ENCODE measurements around the gene CYP2R1.
"Not testable (repeated sequence)": the region's sequence is repeated elsewhere in the genome, so short reads cannot be mapped to it uniquely, and the experiment has no call there.

CYP2R1 gene

DNA sequence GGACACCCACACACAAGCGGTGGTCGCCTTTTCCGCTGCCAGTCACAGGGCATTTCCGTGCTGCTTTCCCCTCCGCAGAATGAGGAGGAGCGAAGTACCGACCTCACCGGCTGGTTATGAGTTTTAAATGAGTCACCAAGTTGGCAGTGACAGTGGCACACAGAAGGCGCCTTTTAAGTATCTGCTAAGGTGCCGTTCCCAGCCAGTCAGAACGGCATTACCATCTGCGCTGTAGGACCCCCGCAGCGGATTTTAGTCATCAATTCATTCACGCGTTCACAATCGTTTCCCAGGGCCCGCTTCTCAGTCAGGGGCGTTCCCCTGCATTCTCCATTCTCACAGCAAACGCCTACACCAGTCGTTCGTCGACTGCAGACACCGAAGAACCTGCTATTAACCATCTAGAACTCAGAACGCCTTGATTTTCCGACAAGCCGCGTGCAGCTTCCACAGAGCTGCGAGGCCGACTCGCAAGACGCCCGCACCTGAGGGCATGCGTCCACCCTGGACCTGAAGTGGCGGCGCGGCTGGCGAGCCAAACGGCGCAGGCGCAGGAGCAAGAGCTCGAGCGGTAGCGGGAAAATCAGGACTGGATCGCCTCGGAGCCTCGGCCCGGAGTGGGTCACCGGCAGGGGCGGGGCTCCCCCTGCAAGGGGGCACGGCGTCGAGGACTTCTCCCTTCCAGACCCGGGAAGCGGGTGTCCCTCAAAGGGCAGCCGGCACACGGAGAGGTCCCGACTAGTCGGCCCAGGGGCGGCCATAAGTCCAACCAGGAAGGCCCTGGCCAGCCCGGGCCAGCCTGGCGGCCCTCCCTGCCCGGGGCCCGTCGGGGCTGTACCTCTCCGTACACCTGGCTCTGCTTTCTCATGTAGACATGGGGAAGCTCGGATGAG is 642 bp downstream of the CYP2R1 start:
- DNase-seq = peak; percentile 79

DNA sequence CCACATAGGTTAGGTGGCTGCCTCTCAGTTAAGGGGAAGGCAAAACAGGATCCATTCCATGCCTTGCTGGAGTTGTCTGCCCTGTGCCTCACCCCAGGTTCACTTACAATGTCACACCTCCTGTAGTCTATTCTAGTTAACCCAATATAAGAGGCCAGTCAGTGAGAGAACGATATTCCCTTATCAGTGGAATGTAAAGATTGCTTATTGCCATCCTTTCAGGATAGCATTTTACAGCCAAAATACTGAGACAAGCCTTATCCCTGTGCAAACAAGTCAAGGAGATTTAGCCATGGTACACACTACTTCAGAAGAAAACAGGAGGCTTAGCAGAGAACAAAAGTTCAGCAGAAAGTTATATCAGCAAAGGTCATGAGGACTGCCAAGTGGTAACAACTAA is 5.5 kb downstream of the CYP2R1 start:
- DNase-seq = no peak

DNA sequence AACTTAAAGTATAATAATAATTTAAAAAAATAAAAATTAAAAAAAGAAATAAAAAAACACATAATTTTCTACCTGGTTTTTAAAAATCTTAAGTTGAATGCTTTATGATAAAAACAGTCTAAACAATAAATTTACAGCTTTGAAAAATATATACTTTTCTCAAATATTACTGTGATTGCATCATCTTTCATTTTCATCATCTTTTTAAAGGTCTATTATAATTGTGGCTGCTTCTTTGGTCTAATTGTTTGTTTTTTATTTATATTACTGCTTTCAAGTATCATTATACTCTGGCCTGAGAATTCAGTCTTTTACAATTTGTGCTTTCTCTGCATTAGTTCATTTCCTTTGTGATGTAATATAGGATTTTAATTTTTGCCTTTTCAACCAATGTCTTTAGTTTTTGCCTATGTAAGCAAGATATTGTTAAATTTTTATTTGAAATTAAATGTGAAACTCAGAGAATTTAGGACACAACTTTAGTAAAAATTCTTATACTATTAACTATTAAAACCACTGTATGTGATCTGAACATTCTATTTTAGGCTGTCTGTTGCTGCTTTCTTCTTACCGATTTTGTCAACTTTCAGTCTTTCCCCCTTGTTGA is 7.3 kb downstream of the CYP2R1 start:
- no peak for DNase-seq

DNA sequence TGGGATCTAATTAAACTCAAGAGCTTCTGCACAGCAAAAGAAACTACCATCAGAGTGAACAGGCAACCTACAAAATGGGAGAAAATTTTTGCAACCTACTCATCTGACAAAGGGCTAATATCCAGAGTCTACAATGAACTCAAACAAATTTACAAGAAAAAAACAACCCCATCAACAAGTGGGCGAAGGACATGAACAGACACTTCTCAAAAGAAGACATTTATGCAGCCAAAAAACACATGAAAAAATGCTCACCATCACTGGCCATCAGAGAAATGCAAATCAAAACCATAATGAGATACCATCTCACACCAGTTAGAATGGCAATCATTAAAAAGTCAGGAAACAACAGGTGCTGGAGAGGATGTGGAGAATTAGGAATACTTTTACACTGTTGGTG is 8.3 kb downstream of the CYP2R1 start:
- DNase-seq = not testable (repeated sequence)

DNA sequence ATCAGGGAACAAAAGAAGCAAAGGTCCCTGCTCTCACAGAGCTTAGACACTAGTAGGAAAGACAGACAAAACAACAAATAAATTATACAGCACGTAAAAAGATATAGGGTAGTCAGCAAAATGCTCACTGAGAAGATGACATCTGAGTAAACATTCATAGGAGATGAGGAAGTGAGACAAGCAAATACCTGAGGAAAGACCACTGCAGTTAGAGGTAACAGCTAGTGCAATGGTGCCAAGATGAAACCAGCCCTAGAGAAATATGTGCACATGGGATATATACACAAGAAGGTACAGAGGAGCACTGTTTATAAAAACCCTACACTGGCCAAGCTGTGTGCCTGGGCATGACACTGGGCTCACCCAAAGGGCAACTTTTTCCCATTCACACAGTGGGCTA is 9.8 kb downstream of the CYP2R1 start:
- DNase-seq = no peak

DNA sequence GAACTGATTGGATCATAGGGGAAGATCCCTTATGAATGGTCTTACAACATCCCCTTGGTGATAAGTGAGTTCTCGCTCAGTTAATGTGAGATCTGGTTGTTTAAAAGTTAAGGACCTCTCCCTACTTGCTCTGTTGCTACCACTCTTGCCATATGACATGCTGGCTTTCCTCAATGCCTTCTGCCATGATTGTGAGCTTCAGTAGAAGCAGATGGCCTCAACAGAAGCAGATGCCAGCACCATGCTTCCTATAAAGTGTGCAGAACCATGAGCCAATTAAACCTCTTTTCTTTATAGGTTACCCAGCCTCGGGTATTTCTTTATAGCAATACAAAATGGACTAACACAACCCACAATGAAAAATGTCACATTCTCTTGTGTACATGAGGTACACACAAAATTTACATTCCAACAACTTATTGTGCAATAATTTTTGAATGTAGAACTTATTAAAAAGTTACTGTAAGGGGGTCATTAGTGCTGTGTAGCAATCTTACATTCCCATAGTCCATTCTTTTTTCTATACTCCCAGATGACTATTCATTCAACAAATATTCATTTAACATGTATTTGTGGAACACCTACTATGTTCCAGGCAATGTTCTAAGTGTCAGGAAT is 10.3 kb downstream of the CYP2R1 start:
- DNase-seq = no peak

DNA sequence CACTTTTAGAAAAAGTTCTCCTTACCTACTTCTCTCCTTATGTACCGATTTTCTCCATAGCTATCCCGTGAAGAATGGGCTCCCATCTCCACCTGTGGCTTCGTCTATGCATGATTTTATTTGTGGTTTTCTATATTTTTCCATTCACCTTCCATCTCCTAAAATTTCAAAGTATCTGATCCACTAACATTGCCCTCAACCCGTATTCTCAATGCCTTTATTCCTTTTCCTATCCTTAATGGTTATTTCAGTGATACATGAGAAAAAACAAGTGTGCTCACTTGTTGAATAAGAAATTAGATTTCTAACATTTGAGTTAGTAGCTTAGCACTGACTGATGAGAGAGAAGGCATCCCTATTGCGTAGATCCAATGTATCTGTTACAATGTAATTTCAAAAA is 16.9 kb downstream of the CYP2R1 start:
- no peak for DNase-seq

DNA sequence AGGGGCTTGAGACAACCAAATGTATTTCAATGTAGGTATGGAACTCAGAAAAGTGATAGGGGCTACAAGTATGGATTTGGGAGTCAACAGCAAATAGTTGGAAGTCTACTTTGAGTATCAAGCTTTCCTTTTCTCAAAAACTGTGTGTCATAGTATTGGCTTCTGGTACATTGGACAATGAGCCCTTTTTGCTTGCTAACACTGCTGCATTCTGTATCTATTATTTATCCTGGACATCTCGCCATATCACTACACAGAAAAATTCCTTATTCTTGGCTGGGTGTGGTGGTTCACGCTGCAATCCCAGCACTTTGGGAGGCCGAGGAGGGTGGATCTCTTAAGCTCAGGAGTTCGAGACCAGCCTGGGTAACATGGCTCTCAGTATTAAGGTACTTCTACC is 18.4 kb downstream of the CYP2R1 start:
- DNase-seq = no peak

DNA sequence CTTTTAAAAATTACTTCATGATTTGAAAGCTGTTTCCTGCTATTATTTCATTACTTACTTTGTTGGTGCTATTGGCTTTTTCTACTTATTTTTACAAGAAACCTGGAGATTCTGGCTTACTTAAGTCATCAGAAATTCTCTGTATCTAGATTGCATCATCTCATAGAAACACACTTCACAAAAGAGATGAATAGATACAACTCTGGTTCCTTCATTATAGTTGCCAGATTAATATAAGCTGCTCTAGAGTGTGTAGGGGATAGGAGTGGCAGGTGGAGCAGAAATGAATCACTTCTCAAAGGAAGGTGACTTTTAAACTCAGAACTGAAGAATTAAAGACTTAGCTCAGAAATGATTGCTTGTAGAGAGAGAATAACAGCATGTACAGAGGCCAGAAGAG is 20.0 kb downstream of the CYP2R1 start:
- DNase-seq = no peak

DNA sequence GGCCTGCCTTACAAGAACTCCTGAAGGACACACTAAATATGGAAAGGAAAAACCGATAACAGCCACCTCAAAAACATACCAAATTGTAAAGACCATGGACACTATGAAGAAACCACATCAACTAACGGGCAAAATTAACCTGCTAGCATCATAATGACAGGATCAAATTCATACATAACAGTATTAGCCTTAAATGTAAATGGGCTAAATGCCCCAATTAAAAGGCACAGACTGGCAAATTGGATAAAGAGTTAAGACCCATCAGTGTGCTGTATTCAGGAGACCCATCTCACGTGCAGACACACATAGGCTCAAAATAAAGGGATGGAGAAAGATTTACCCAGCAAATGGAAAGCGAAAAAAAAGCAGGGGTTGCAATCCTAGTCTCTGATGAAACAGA is 28.3 kb downstream of the CYP2R1 start:
- DNase-seq = not testable (repeated sequence)

DNA sequence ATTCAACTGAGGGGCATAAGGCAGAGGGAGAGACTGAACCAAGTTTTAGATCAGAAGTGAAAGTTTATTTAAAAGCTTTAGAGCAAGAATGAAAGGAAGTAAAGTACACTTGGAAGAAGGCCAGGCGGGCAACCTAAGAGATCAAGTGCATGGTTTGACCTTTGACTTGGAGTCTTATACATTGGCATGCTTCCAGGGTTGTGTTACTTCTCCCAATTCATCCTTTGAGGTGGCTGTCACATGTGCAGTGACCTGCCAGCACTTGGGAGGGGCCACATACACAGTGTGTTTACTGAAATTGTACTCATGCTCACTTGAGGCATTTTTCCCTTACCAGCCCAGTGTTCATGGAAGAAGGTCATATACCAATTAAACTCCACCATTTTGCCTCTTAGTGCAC is 30.4 kb downstream of the CYP2R1 start:
- DNase-seq = no peak

DNA sequence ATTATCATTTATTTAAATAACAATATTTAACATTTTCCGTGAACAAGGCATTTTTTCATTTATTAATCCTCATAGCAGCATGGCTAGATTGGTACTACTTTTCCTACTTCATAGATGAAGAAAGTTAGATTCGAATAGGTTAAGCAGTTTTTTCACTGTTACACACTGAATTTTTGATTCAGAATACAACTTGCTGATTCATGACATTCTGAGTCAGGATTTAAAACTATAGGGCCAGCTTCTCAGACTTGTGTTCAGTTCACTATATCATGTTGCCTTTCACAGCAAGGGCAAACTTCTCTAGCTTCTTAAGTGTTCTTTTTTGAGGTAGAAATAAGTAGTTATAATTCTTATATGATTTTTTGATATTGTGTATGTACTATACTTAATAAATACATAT is 31.5 kb downstream of the CYP2R1 start:
- no peak for DNase-seq

DNA sequence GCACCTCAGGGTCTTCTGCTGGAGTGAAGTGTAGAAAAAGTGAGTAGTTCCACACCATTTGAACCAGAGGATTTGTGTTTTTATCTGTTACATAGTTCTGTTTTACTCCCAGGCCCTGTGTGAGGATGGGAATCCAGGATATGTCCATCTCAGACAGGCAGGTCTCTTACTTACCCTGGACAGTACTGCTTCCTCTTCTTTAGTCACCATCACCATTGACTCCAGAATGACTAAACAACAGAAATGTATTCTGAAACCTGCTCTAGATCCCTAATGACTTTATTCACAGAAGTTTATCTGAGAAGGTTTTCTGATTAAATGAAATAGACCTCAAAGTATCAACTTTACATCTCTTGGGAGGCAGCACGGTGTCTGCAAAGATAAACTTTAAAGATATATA is 33.6 kb downstream of the CYP2R1 start:
- DNase-seq = no peak

DNA sequence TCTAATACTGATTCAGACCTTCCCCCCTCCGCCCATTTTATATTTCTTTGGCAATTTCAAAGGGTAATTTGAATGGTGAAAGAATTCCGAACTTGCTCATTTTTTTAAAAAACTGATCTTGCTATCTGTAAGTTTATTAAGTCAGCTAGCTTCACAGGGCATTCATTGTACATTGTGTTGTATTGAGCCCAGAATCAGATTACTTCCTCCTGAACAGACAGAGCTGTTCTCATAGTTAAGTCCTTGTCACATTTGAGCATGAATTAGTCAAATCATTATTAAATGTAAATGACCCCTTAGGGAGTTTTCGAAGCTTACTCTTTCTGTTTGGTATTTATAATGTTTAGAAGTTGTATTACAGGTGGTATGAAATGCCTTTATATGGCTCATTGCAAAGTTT is 34.4 kb downstream of the CYP2R1 start:
- DNase-seq = peak; percentile 75

DNA sequence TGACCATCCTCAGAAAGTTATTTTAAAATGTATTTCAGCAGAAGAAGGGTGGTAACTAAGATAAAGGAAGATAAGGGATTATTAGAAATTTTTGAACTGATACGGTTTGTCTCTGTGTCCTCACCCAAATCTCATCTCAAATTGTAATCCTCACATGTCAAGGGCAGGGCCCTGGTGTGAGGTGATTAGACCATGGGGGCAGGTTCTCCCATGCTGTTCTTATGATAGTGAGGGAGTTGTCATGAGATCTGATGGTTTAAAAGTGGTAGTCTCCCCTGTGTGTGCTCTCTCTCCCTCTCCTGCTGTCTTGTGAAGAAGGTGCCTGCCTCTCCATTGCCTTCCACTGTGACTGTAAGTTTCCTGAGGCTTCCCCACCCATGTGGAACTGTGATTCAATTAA is 36.1 kb downstream of the CYP2R1 start:
- DNase-seq = no peak

DNA sequence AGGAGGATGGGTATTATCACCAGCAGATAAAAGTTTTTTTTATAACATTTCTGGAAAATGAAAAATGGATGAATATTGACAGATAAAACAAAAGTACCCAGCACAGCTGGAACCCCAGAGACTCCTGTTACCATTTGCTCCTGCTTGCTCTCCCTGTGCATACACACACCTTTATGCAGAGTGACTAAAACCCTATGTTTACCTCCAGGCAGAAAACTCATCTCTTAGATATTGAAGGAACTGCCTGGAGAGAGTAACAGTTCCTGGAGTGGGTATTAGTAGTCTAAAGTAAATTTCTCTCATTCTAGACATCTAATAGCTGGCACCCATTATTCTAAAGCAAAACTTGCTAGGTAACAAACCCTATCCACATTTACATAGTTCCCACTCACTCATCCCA is 38.0 kb downstream of the CYP2R1 start:
- DNase-seq = no peak

DNA sequence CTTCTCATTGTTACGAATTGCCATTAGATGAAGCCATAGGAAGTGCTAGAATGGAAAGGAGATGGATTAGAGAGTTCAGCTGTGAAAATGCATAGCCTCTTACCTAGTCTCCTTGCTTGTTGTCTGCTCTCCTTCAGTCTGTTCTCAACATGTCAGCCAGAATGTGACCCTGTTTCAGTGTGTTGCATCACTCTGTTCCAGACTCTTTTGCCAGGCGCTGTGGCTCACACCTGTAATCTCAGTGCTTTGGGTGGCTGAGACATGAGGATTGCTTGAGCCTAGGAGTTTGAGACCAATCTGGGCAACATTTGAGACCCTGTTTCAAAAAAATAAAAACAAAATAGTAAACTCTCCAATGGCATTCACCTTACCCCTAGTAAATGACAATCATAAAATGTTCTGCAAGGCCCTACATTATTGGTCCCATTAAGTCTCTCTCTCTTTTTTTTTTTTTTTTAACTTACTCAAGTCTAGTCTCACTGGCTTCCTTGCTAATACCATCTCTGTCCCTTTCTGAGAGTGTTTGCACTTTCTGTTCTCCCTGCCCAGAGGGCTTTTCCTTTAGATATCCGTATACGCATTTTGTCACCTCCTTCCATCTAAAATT is 39.4 kb downstream of the CYP2R1 start:
- DNase-seq = no peak

DNA sequence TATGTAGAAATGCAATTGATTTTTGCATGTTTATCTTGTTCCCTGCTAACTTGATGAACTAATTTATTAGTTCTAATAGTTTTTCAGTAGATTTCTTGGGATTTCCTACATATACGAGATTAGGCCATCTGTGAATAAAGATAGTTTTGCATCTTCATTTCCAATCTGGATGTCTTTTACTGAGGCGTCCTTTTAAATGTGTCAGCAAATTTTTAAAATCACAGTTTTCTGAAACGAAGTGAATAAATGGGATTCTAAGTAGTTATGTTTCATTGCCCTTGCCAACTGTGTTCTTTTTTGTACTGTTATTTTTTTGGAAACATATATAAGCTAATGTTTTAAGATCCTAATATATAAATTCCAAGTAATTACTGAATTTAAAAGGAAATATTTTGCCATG is 50.0 kb downstream of the CYP2R1 start:
- no peak for DNase-seq

DNA sequence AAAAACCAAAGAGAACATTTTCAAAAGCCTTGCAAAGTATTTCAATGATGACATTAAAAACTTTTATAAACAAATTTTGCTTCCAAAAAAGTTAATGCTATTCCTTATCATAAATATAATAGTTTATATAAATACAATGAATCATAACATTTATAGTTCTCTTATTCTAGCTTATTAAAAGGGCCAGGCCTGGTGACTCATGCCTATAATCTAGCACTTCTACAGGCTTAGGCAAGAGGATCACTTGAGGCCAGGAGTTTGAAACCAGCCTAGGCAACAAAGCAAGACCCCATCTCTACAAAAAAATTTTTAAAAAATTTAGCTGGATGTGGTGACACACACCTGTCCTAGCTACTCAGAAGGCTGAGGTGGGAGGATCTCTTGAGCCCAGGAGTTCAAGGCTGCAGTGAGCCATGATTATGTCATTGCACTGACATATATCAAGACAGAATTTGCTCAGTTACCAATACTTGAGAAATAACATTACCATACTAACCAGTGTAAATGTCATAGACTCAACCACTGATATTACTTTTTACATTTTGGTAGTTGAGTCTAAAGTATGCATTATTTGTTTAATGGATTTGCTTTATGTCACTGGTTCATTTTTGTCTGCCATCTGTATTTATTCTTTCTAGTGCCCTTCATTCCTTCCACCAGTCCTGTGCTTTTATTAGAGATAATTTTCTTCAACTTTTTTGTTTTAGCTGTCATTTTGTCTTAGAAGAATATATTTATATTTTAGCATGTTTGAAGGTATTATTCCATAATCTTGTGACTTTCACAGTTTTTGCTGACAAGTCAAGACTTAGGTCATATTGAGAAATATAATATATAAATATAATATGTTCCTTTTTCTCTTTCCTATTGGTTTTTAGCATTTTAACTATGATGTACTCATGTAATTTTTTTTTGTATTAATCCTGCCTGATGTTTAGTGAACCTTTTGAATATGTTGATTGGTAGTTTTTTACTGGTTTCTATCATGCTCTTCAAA is 56.2 kb downstream of the CYP2R1 start:
- no peak for DNase-seq

Data from NCI-H1048 (cell line).